ENCODE data around the gene TMEM141.
"Not testable (repeated sequence)": the region's sequence is repeated elsewhere in the genome, so short reads cannot be mapped to it uniquely, and the experiment has no call there.

TMEM141 gene

DNA sequence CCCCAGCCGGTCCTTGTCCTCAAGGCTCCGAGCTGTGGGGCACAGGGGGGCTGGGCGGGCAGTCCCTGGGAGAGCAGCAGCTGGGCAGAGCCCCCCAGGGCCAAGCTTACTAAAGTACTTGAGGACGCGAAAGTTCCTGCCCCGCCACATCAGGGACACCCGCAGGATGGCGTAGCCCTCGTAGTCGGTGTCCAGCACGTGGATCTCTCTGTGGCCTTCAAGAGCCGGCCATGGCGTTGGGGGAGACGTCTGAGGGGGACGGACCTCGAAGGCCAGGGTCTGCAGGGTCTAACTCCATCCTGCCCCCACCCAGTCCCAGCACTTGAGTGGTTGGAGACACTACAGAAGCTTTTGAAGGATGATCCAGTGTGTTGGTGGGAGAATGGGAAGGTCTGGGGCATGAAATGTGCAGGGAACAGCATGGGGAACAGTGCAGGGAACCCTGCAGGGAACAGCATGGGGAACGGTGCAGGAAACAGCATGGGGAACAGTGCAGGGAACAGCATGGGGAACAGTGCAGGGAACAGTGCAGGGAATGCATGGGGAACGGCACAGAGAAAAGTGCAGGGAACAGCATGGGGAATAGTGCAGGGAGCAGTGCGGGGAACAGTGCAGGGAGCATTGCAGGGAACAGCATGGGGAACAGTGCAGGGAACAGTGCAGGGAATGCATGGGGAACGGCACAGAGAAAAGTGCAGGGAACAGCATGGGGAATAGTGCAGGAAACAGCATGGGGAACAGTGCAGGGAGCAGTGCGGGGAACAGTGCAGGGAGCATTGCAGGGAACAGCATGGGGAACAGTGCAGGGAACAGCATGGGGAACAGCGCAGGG lies 35.6 kb upstream of the TMEM141 start:
- DNase-seq (ENCODE audit: low read depth in 2 of 2), result not testable (repeated sequence)

GRCh38 chr9:136756134-136756438 lies 35.1 kb upstream of the TMEM141 start:
- DNase-seq (ENCODE audit: low read depth in 2 of 2), result no peak

GRCh38 chr9:136756836-136757235 lies 34.3 kb upstream of the TMEM141 start:
- DNase-seq (ENCODE audit: low read depth in 2 of 2), result no peak

DNA sequence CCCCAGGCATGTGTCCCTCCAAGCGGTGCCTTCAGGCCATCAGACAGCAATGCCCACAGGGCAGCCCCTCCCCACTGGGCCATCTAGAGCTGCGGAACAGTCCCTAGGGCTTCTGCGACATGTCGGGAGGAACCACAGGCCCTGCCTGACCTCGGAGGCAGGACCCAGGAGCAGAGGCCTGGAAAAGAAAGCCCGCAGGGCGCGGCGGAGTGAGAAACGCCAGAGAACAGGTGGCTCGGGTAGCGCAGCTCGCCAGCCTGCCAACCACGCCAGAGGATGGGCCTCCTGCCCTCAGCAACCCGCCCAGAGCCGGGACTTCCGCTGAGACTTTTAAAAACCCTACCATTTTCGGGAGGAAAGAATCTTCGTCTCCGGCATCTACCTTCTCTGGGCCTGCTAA lies 33.8 kb upstream of the TMEM141 start:
- no peak for DNase-seq (ENCODE audit: low read depth in 2 of 2)

- no peak for DNase-seq (ENCODE audit: low read depth in 2 of 2)
Observed at GRCh38 chr9:136757751-136758140, 33.4 kb upstream of the TMEM141 start.

DNA sequence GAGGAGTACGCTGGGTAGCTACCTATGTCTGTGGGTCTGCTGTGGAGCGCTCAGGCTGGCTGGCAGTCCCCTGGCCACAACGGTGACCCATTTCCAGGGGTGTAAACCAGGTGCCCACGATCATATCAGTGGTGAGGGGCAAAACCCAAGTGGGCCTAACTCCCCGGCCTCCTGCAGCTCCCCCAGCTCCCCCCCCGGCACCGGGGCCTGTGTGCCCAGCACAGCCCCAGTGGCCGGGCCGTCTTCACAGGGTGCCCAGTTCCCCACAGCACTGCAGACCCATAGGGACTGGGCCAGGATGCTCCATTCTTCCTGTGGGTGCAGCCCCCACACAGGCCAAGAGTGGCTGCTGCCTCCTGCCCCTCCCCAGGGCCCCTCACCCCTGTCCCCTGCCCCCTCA lies 32.1 kb upstream of the TMEM141 start:
- DNase-seq (ENCODE audit: low read depth in 2 of 2), result no peak

- DNase-seq (ENCODE audit: low read depth in 2 of 2), result no peak
Observed at GRCh38 chr9:136759436-136760325, 31.5 kb upstream of the TMEM141 start.

GRCh38 chr9:136760424-136760823 lies 30.7 kb upstream of the TMEM141 start:
- no peak for DNase-seq (ENCODE audit: low read depth in 2 of 2)

DNA sequence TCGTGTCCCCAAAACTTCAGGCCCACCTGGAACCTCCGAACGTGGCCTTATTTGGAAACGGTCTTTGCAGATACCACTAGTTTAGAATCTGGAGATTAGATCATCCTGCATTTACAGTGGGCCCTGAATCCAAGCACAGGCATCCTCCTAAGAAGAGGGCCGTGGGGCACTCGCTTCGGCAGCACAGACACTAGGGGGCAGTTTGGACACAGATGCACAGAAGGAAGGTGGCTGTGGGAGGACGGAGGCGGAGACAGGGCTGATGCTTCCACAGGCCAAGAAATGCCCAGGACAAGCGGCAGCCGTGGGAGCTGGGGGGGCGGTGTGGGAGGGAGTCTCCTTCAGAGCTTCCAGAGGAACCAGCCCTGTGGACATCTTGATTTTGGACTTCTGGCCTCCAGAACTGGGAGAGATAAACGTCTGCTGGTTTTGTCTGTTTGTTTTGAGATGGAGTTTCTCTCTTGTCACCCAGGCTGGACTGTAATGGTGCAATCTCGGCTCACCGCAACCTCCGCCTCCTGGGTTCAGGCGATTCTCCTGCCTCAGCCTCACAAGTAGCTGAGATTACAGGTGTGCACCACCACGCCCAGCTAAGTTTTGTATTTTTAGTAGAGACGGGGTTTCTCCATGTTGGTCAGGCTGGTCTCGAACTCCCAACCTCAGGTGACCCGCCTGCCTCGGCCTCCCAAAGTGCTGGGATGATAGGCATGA lies 30.2 kb upstream of the TMEM141 start:
- DNase-seq (ENCODE audit: low read depth in 2 of 2), result not testable (repeated sequence)

DNA sequence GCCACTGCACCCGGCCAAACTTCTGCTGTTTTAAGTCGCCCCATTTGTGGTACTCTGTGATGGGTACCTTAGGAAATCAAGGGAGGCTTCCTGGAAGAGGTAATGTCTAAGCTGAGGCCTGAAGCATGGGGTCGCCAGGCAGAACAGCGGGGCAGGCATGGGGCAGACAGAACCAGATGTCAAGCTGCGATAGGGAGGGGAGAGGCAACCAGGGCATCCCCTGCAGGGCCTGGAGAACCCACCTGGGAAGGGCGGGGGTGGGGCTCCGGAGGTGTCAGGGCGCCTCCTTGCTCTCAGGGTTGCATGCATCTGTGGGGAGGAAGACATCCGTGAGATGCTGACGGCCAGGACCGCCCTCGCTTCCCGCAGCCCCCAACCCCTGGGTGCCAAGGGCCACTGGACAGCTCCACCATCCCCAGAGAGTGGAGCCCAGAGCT lies 29.6 kb upstream of the TMEM141 start:
- DNase-seq (ENCODE audit: low read depth in 2 of 2), result no peak

GRCh38 chr9:136762221-136762691 lies 28.9 kb upstream of the TMEM141 start:
- DNase-seq (ENCODE audit: low read depth in 2 of 2), result no peak

DNA sequence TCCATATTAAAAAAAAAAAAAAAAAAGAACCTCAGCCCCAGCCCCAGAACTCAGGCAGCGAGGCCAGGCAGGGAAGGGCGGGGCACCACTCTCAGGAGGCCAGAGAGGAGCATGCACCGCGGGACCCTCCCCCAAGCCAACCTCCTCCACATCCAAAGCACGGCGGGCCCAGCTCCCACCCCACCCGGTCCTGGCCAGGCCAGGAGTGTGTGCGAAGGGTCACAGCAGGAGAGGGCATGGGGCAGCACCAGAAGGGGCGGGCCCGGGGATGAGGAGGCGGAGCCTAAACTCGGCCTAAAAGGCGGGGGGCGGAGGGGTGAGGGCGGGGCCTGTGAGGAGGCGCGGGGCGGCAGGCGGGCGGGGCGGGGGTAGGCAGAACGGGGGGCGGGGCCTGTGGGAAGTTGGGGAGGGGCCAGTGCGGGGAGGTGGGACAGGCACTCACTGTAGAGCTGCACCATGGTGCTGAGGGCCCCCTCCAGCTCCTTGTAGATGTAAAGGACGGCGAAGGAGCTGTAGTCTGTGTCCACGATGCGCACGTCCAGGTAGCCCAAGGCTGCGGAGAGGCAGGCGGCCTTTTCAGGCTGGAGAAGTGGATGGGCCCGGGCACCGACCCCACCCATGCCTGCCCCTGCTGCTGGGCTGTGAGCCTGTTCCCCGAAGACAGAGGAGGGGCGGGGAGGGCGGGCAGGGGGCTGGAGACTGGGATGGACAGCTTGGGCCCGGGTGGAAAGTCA lies 28.1 kb upstream of the TMEM141 start:
- peak; percentile 40 to 53 for DNase-seq (ENCODE audit: low read depth in 2 of 2)

GRCh38 chr9:136763649-136764035 lies 27.5 kb upstream of the TMEM141 start:
- DNase-seq (ENCODE audit: low read depth in 2 of 2), result no peak

- DNase-seq (ENCODE audit: low read depth in 2 of 2), result no peak
Observed at GRCh38 chr9:136764301-136764891, 26.7 kb upstream of the TMEM141 start, which contains the start of gene LCN15. LCN15 (minus strand) TSS chr9:136764518; CDS start chr9:136764488, 30 bp downstream.

DNA sequence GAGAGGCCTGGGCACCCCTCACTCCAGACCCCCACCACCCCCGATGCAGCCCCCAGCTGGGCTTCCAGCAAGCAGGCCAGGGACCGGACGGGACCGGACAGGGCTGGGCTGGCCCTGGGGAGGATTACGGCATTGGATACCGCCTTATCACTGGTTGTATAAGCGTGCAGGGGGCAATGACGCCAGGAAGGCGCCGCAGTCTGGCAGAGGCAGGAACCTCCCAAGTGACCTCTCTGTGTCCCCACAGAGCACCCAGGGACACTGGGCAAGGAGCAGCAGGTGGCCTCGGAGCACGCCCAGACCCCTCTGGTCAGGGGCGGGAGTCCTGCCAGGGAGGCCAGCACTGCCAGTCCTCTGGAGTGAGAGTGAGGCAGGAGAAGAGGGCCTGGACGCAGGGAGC lies 26.1 kb upstream of the TMEM141 start:
- no peak for DNase-seq (ENCODE audit: low read depth in 2 of 2)

DNA sequence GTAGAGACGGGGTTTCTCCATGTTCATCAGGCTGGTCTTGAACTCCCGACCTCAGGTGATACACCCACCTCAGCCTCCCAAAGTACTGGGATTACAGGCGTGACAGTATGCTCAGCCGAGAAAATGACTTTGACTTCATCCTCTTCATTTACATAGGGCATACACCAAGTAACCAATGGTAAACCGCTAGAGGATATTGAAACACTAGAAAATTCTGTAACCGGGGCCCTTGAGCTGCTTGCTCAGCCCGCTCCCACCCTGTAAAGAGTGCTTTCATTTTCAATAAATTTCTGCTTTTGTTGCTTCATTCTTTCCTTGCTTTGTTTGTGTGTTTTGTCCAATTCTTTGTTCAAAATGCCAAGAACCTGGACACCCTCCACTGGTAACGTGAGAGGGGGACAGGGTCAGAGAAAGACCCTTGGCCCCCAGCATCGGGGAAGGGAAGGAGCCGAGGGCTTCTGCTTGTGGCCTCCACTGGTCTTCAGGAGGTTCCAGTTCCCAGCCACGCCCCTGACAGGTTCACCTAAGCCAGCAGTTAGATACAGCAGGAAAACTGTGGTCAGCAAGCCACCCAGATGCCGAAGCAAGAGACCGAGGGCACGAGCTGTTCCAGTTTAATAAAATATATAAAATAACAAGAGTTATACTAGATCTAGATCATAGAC lies 25.3 kb upstream of the TMEM141 start:
- DNase-seq (ENCODE audit: low read depth in 2 of 2), result not testable (repeated sequence)

- DNase-seq (ENCODE audit: low read depth in 2 of 2), result peak in 1 of 2 donors; percentile 29
Observed at GRCh38 chr9:136766410-136767120, 24.6 kb upstream of the TMEM141 start.

DNA sequence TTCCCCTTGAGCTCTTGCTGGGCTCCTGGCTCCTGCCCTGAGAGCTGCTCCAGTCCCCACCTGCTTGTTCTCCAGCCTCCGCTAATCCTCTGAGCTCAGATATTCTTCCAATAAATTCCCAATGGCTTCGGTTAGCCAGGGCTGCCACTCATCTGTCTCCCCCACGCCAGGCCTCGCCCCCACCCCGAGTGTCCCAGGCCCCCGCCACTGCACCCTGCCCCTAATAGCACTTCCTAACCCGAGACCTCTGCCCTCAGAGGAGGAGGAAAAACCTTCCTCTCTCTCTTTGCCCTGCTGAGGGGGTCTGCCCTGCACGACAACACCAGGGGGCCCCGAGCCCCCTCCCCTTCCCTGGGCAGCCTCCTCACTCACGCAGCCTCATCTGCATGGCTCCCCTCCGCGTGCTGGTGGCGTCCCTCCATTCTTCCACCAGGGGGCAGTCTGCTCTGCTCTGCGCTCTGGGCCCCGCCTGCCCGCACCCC lies 21.4 kb upstream of the TMEM141 start:
- DNase-seq (ENCODE audit: low read depth in 2 of 2), result peak; percentile 40 to 53

GRCh38 chr9:136771907-136772415 lies 19.2 kb upstream of the TMEM141 start:
- no peak for DNase-seq (ENCODE audit: low read depth in 2 of 2)
